K562 (cell line): ENCODE results near the gene CDC25B. TPM values are rescaled to one million over a fixed set of nuclear protein-coding genes. Genes with fewer than 3 reads are reported as not detected.
A peak's percentile ranks its signal among the peaks of the same experiment; 100 is the strongest.

Experiments used
- ATAC-seq: fragments of 200-7000 bp; cut with Tn5 transposase; 3 replicates; pipeline ENCODE4 v1.9.1; 2020; ENCODE audit warnings: moderate library complexity
- BruUV-seq: library from RNA; stranded (reverse); fragments of 400-500 nt; replicated peaks from 2 replicates; lab custom pipeline; 2021; lab: Mats Ljungman, UMichigan
- CTCF ChIA-PET: fragments of 300-600 bp; formaldehyde crosslinking; extraction: SDS; loops from one replicate; lab custom pipeline; 2021; ENCODE audit warnings: low intra/inter-chr PET ratio; lab: Yijun Ruan, JAX
- POLR2A ChIA-PET: fragments of 300-600, 350-650 bp; sonication (Branson Sonifier 250); formaldehyde crosslinking; extraction: SDS; loops from one replicate; lab custom pipeline; 2021; ENCODE audit warnings: antibody characterized with exemption, inconsistent platforms; lab: Yijun Ruan, JAX
- DNase-seq, 4 experiments: peaks; one replicate each; pipeline versions ENCODE4 v3.0.0 to v3.0.0-alpha.2; 2011 to 2018; ENCODE audit warnings: low spot score in 3 of 4, mixed read lengths in 3 of 4; ENCODE audit errors: extremely low read depth in 1 of 4
- FAIRE-seq: peaks from 2 replicates; lab custom pipeline; 2011; peaks lifted over from hg19 to GRCh38; lab: Jason Lieb, UNC
- H2AFZ ChIP-seq: 2 replicates; pipeline ENCODE4 v1.6.0; 2011; ENCODE audit warnings: low read depth, low read length, control low read depth, inconsistent platforms
- H3K27ac ChIP-seq: fragments of 200-600 bp; 3 replicates; pipeline ENCODE4 v1.8.0; 2011; ENCODE audit warnings: low read depth, mild to moderate bottlenecking, control low read depth, inconsistent platforms, low read length, moderate library complexity, mixed read lengths; ENCODE audit errors: extremely low read depth
- H3K27me3 ChIP-seq, 2 experiments: fragments of 300-600 bp in 1 of 2; 2 replicates in 1 of 2; 3 replicates in 1 of 2; pipeline versions ENCODE4 v1.6.0 to v1.8.0; 2011; ENCODE audit warnings: inconsistent platforms in 2 of 2, low read length in 2 of 2, mild to moderate bottlenecking in 1 of 2, mixed read lengths in 1 of 2, moderate library complexity in 1 of 2; ENCODE audit not compliant: control insufficient read depth in 2 of 2, insufficient read depth in 2 of 2
- H3K36me3 ChIP-seq: fragments of 300-600 bp; 3 replicates; pipeline ENCODE4 v1.8.0; 2011; ENCODE audit warnings: mild to moderate bottlenecking, low read length, inconsistent platforms; ENCODE audit not compliant: control insufficient read depth, insufficient read depth
- H3K4me1 ChIP-seq, 2 experiments: fragments of 200-600 bp in 1 of 2; replicated peaks in 1 of 2; 2 replicates in 1 of 2; 3 replicates in 1 of 2; pipeline versions ENCODE4 v1.5.1 to v1.8.0; 2011; ENCODE audit warnings: inconsistent platforms in 2 of 2, low read length in 2 of 2, mild to moderate bottlenecking in 1 of 2, mixed read lengths in 1 of 2, moderate library complexity in 1 of 2; ENCODE audit not compliant: control insufficient read depth in 2 of 2, insufficient read depth in 2 of 2
- H3K4me2 ChIP-seq: 2 replicates; pipeline ENCODE4 v1.6.1; 2011; ENCODE audit warnings: low read length, control low read depth, inconsistent platforms, mixed read lengths; ENCODE audit not compliant: insufficient read depth
- H3K4me3 ChIP-seq: fragments of 200-600 bp; sonication (generic), shearing (Covaris generic); 2 replicates; pipeline ENCODE4 v1.5.1; 2016; ENCODE audit warnings: control low read depth, inconsistent platforms
- H3K79me2 ChIP-seq: fragments of 200-600 bp; 3 replicates; pipeline ENCODE4 v1.8.0; 2011; ENCODE audit warnings: low read length, inconsistent platforms; ENCODE audit not compliant: control insufficient read depth, insufficient read depth
- H3K9ac ChIP-seq, 2 experiments: 2 replicates each; pipeline versions ENCODE4 v1.6.0 to v1.6.1; 2011; ENCODE audit warnings: low read depth in 2 of 2, low read length in 2 of 2, control low read depth in 1 of 2, inconsistent platforms in 1 of 2, mild to moderate bottlenecking in 1 of 2, mixed read lengths in 1 of 2; ENCODE audit not compliant: insufficient read depth in 1 of 2
- H3K9me1 ChIP-seq: one replicate; pipeline ENCODE4 v1.6.0; 2011; ENCODE audit warnings: inconsistent platforms, mild to moderate bottlenecking, low read length, moderate library complexity; ENCODE audit not compliant: control insufficient read depth, insufficient read depth
- H3K9me3 ChIP-seq: replicated peaks from 2 replicates; pipeline ENCODE4 v1.5.1; 2011; ENCODE audit warnings: low read depth, low read length, inconsistent platforms; ENCODE audit not compliant: control insufficient read depth, insufficient read depth
- H4K20me1 ChIP-seq: replicated peaks from 2 replicates; pipeline ENCODE4 v1.6.1; 2011; ENCODE audit warnings: low read length, inconsistent platforms, mixed read lengths; ENCODE audit not compliant: control insufficient read depth, insufficient read depth
- ATF3 ChIP-seq, 2 experiments: fragments of 450-650 bp in 1 of 2; sonication (generic) in 1 of 2; formaldehyde crosslinking in 1 of 2; IDR thresholded peaks in 1 of 2; conservative IDR thresholded peaks in 1 of 2; 2 replicates each; pipeline versions ENCODE4 v1.6.1 to v1.8.1; 2016 to 2023; ENCODE audit warnings: mild to moderate bottlenecking in 2 of 2, moderate library complexity in 2 of 2, inconsistent platforms in 1 of 2, missing genetic modification reagents in 1 of 2
- CHAMP1 ChIP-seq: fragments of 450-650 bp; IDR thresholded peaks from 2 replicates; pipeline ENCODE4 v1.6.1; 2016; ENCODE audit warnings: mild to moderate bottlenecking
- EHMT2 ChIP-seq: fragments of 450-650 bp; IDR thresholded peaks from 2 replicates; pipeline ENCODE4 v1.6.1; 2018; ENCODE audit warnings: antibody characterized with exemption
- IRF9 ChIP-seq: fragments of 450-650 bp; IDR thresholded peaks from 2 replicates; pipeline ENCODE4 v1.6.1; 2016; ENCODE audit warnings: missing biosample characterization, missing genetic modification characterization
- KLF6 ChIP-seq: fragments of 250-450 bp; sonication (Bioruptor Pico); IDR thresholded peaks from 2 replicates; pipeline ENCODE4 v1.4.0; 2020; ENCODE audit warnings: mild to moderate bottlenecking, moderate library complexity, borderline replicate concordance
- LARP7 ChIP-seq: fragments of 450-650 bp; IDR thresholded peaks from 2 replicates; pipeline ENCODE4 v1.6.1; 2016
- MTA1 ChIP-seq: fragments of 450-650 bp; IDR thresholded peaks from 2 replicates; pipeline ENCODE4 v1.6.1; 2017; ENCODE audit warnings: borderline replicate concordance
- PKNOX1 ChIP-seq: fragments of 450-650 bp; IDR thresholded peaks from 2 replicates; pipeline ENCODE4 v1.6.1; 2016
- ZBTB43 ChIP-seq: sonication (generic); formaldehyde crosslinking; IDR thresholded peaks from 2 replicates; pipeline ENCODE4 v1.8.0; 2023; ENCODE audit warnings: mild to moderate bottlenecking, missing genetic modification reagents
- ZNF512 ChIP-seq: IDR thresholded peaks from 2 replicates; pipeline ENCODE4 v1.6.1; 2016; ENCODE audit warnings: missing genetic modification characterization, missing compliant biosample characterization
- WGBS: fragments of 100-300 bp; shearing (Covaris generic); methylation state at CpG from one replicate; pipeline ENCODE4 v1.1.6; 2016; ENCODE audit warnings: low coverage, mixed read lengths; ENCODE audit not compliant: insufficient coverage; ENCODE audit errors: missing lambda C conversion rate; 5-methylcytosine and 5-hydroxymethylcytosine counted together
- in situ Hi-C: fragments of 300-500 bp; cut with MboI; formaldehyde crosslinking; loops from 4 replicates; pipeline ENCODE4 v1.15.0; 2018; ENCODE audit warnings: inconsistent platforms, mixed read lengths
- intact Hi-C: fragments of 100-400 bp; cut with micrococcal nuclease; formaldehyde crosslinking; loops from 2 replicates; pipeline ENCODE4 v1.14.2; 2022
- polyA plus RNA-seq, 8 experiments: library from polyadenylated mRNA; depleted of rRNA in 4 of 8; stranded (reverse) in 5 of 8; unstranded in 3 of 8; fragments of >200 nt; fragmentation: Nextera tagmentation in 2 of 8; fragmentation: Illumina TruSeq in 1 of 8; extraction: Ambion mirVana in 2 of 8; extraction: Trizol in 1 of 8; gene quantifications; 2 replicates each; pipeline versions ENCODE4 v1.2.1 to v1.2.3, GENCODE V29; 2011 to 2014; ENCODE audit warnings: inconsistent platforms in 1 of 8, missing spikeins in 1 of 8
- total RNA-seq, 7 experiments: library from RNA; depleted of rRNA in 6 of 7; stranded (reverse); fragments of >200 nt in 6 of 7; fragmentation: Illumina TruSeq in 2 of 7; extraction: Trizol in 2 of 7; gene quantifications; 2 replicates each; pipeline versions ENCODE4 v1.2.1 to v1.2.3, GENCODE V29; 2011 to 2021; ENCODE audit warnings: low replicate concordance in 1 of 7

The CDC25B gene
- total and polyA plus RNA-seq, 9 of the 15 experiments (the other 6 are each of a cell fraction or from before 2014, with no cell fraction given) = 2.3 to 35.7 (median 9.5) TPM

GRCh38 chr20:3788685-3789155 lies 7.4 kb upstream of the CDC25B start:
- peak overlapping the region; percentile 45; the same call in 1 of the 2 replicates for H2AFZ ChIP-seq
- 28% methylated on average over 4 of the region's 4 CpGs for WGBS
- H3K27me3 ChIP-seq = no peaks in the 10 kb centered on the region
- ATAC-seq (no peak), DNase-seq (no peak), FAIRE-seq (peak; percentile 32)
- H3K36me3 ChIP-seq = peaks cover 18% of the 10 kb centered on the region; the same call in 1 of the 3 replicates
- peaks cover 8 to 25% of the 10 kb centered on the region in 2 experiments; a peak in 3 of 5 replicates for H3K4me1 ChIP-seq
- intact Hi-C loops = loop anchor here (5.0 to 10.0 kb wide), 3 partner anchors 59 to 406 kb away; partner anchors contain the start of gene MAVS
- H3K27ac ChIP-seq = no peak overlapping the region
- CTCF ChIA-PET = interaction anchor here (0.6 to 3.4 kb wide), 2 partner anchors 32 to 59 kb away, joined by 3 to 12 read pairs; partner anchors contain the start of gene AP5S1
- BruUV-seq = no TSS peak
- POLR2A ChIA-PET = no interaction called here
- H3K9ac ChIP-seq = no peak overlapping the region; a peak in 1 of 4 replicates
- H3K9me1 ChIP-seq = no peaks in the 10 kb centered on the region
- H4K20me1 ChIP-seq = peaks cover 6% of the 10 kb centered on the region
- in situ Hi-C loops = no loop called here
- H3K4me2 ChIP-seq = no peak overlapping the region
- no peaks in the 10 kb centered on the region for H3K9me3 ChIP-seq
- H3K4me3 ChIP-seq = no peak overlapping the region
- peaks cover 25% of the 10 kb centered on the region for H3K79me2 ChIP-seq
- 0 out of 2 replicates have a peak, but pooled peaks have one; percentile 58 for TF ChIP-seq LARP7
- peak; percentile 95 for TF ChIP-seq ZNF512 (tag)
- peak; percentile 37; the same call in 1 of the 2 replicates for TF ChIP-seq MTA1
- TF ChIP-seq ATF3 (IDR thresholded peaks at IDR 0.05) = peak; percentile 22; the same call in 1 of the 2 replicates
- no peak for TF ChIP-seq ATF3 (CRISPR knock-in tag; conservative IDR thresholded peaks at IDR 0.05)
- TF ChIP-seq ZBTB43 (CRISPR knock-in tag) = no peak
- no peak for TF ChIP-seq CHAMP1
- peak; percentile 49 for TF ChIP-seq PKNOX1
- TF ChIP-seq EHMT2 = 0 out of 2 replicates have a peak, but pooled peaks have one; percentile 18
- no peak for TF ChIP-seq KLF6 (CRISPR knock-in tag)
- TF ChIP-seq IRF9 (tag) = no peak
